ENCODE measurements around the gene CDK5RAP1.

- no peak for TF ChIP-seq POLR2A (IDR thresholded peaks at IDR 0.05)
- no peak for TF ChIP-seq CTCF (IDR thresholded peaks at IDR 0.05)
- TF ChIP-seq POLR2AphosphoS5 (IDR thresholded peaks at IDR 0.05): no peak
Measured at GRCh38 chr20:33343521-33343920, 57.8 kb downstream of the CDK5RAP1 start.

Measured in sigmoid colon (tissue), 4 donors.